HEK293 (cell line): ENCODE measurements around the gene IRF2.

ENCODE experiments used
- HOXD13 ChIP-seq: sonication (generic); formaldehyde crosslinking; IDR thresholded peaks from 2 replicates; pipeline ENCODE4 v1.8.0; 2022; ENCODE audit warnings: missing genetic modification reagents, borderline replicate concordance
- KLF1 ChIP-seq: fragments of 450-650 bp; formaldehyde crosslinking; IDR thresholded peaks from 2 replicates; pipeline ENCODE4 v1.5.1; 2016; ENCODE audit warnings: missing biosample characterization, missing genetic modification characterization
- REPIN1 ChIP-seq: fragments of 450-650 bp; formaldehyde crosslinking; IDR thresholded peaks from 2 replicates; pipeline ENCODE4 v1.5.1; 2017; ENCODE audit warnings: missing biosample characterization, missing genetic modification characterization, low read depth
- ZNF121 ChIP-seq: fragments of 450-650 bp; formaldehyde crosslinking; IDR thresholded peaks from 2 replicates; pipeline ENCODE4 v1.5.1; 2016; ENCODE audit warnings: missing biosample characterization, missing genetic modification characterization
- ZNF274 ChIP-seq, 2 experiments: fragments of 200-500 bp in 1 of 2; fragments of 450-650 bp in 1 of 2; sonication (Bioruptor generic) in 1 of 2; formaldehyde crosslinking in 1 of 2; IDR thresholded peaks; 2 replicates each; pipeline versions ENCODE4 v1.5.1 to v1.6.1; 2014 to 2016; ENCODE audit warnings: borderline replicate concordance in 1 of 2, inconsistent platforms in 1 of 2, low read length in 1 of 2, missing biosample characterization in 1 of 2, missing genetic modification characterization in 1 of 2
- ZNF558 ChIP-seq: fragments of 450-650 bp; formaldehyde crosslinking; IDR thresholded peaks from 2 replicates; pipeline ENCODE4 v1.5.1; 2016; ENCODE audit warnings: missing biosample characterization, missing genetic modification characterization
- ZNF777 ChIP-seq: fragments of 450-650 bp; formaldehyde crosslinking; IDR thresholded peaks from 2 replicates; pipeline ENCODE4 v1.5.1; 2017; ENCODE audit warnings: missing biosample characterization, missing genetic modification characterization, borderline replicate concordance
- TF ChIP-seq, protein P1 (sequence below): fragments of 450-650 bp; formaldehyde crosslinking; IDR thresholded peaks from 2 replicates; pipeline ENCODE4 v1.5.1; 2017; ENCODE audit warnings: missing biosample characterization, missing genetic modification characterization
- TF ChIP-seq, protein P2 (sequence below): fragments of 450-650 bp; formaldehyde crosslinking; IDR thresholded peaks from 2 replicates; pipeline ENCODE4 v1.5.1; 2016; ENCODE audit warnings: missing biosample characterization, missing genetic modification characterization
- TF ChIP-seq, protein P3 (sequence below): fragments of 450-650 bp; formaldehyde crosslinking; IDR thresholded peaks from 2 replicates; pipeline ENCODE4 v1.5.1; 2016; ENCODE audit warnings: missing biosample characterization, missing genetic modification characterization
- TF ChIP-seq, protein P4 (sequence below): fragments of 450-650 bp; formaldehyde crosslinking; IDR thresholded peaks from 2 replicates; pipeline ENCODE4 v1.5.1; 2016; ENCODE audit warnings: missing biosample characterization, missing genetic modification characterization

DNA sequence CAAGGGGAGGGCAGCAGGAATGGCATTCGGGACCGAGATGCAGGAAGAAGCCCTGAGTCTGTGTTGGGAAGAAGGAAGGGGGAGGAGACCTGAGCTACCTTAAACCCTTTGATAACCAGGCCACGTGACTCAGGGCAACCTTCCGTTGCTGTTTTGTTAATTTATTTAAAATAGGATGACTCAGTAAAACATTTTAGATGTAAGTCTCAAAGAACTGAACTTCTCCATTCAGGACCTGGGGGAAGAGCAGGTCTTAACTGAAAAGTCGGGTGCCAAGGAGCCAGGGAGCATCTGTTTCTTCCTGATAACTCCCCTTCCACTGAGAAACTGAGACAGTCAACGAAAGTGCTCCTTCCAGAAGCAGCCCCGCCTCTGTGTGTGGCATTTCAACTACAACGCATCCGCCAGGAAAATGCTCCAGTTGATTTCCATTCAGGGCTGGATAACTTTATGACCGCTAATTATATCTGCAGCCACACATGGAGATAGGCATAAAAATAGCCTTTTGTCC is 88.0 kb downstream of the IRF2 start:
- no peak for TF ChIP-seq ZNF777 (tag by site-specific recombination)
- TF ChIP-seq, protein P1, sequence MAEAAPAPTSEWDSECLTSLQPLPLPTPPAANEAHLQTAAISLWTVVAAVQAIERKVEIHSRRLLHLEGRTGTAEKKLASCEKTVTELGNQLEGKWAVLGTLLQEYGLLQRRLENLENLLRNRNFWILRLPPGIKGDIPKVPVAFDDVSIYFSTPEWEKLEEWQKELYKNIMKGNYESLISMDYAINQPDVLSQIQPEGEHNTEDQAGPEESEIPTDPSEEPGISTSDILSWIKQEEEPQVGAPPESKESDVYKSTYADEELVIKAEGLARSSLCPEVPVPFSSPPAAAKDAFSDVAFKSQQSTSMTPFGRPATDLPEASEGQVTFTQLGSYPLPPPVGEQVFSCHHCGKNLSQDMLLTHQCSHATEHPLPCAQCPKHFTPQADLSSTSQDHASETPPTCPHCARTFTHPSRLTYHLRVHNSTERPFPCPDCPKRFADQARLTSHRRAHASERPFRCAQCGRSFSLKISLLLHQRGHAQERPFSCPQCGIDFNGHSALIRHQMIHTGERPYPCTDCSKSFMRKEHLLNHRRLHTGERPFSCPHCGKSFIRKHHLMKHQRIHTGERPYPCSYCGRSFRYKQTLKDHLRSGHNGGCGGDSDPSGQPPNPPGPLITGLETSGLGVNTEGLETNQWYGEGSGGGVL (tag by site-specific recombination), result no peak
- TF ChIP-seq, protein P2, sequence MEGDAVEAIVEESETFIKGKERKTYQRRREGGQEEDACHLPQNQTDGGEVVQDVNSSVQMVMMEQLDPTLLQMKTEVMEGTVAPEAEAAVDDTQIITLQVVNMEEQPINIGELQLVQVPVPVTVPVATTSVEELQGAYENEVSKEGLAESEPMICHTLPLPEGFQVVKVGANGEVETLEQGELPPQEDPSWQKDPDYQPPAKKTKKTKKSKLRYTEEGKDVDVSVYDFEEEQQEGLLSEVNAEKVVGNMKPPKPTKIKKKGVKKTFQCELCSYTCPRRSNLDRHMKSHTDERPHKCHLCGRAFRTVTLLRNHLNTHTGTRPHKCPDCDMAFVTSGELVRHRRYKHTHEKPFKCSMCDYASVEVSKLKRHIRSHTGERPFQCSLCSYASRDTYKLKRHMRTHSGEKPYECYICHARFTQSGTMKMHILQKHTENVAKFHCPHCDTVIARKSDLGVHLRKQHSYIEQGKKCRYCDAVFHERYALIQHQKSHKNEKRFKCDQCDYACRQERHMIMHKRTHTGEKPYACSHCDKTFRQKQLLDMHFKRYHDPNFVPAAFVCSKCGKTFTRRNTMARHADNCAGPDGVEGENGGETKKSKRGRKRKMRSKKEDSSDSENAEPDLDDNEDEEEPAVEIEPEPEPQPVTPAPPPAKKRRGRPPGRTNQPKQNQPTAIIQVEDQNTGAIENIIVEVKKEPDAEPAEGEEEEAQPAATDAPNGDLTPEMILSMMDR (tag by site-specific recombination), result no peak
- no peak for TF ChIP-seq ZNF274 (IDR thresholded peaks at IDR 0.05; ENCODE audit: low read length)
- no peak for TF ChIP-seq ZNF274 (tag by site-specific recombination; IDR thresholded peaks at IDR 0.05; ENCODE audit: borderline replicate concordance)
- no peak for TF ChIP-seq HOXD13 (CRISPR knock-in tag)
- no peak for TF ChIP-seq REPIN1
- TF ChIP-seq, protein P3, sequence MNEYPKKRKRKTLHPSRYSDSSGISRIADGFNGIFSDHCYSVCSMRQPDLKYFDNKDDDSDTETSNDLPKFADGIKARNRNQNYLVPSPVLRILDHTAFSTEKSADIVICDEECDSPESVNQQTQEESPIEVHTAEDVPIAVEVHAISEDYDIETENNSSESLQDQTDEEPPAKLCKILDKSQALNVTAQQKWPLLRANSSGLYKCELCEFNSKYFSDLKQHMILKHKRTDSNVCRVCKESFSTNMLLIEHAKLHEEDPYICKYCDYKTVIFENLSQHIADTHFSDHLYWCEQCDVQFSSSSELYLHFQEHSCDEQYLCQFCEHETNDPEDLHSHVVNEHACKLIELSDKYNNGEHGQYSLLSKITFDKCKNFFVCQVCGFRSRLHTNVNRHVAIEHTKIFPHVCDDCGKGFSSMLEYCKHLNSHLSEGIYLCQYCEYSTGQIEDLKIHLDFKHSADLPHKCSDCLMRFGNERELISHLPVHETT (tag by site-specific recombination), result no peak
- no peak for TF ChIP-seq KLF1 (tag by site-specific recombination)
- TF ChIP-seq, protein P4, sequence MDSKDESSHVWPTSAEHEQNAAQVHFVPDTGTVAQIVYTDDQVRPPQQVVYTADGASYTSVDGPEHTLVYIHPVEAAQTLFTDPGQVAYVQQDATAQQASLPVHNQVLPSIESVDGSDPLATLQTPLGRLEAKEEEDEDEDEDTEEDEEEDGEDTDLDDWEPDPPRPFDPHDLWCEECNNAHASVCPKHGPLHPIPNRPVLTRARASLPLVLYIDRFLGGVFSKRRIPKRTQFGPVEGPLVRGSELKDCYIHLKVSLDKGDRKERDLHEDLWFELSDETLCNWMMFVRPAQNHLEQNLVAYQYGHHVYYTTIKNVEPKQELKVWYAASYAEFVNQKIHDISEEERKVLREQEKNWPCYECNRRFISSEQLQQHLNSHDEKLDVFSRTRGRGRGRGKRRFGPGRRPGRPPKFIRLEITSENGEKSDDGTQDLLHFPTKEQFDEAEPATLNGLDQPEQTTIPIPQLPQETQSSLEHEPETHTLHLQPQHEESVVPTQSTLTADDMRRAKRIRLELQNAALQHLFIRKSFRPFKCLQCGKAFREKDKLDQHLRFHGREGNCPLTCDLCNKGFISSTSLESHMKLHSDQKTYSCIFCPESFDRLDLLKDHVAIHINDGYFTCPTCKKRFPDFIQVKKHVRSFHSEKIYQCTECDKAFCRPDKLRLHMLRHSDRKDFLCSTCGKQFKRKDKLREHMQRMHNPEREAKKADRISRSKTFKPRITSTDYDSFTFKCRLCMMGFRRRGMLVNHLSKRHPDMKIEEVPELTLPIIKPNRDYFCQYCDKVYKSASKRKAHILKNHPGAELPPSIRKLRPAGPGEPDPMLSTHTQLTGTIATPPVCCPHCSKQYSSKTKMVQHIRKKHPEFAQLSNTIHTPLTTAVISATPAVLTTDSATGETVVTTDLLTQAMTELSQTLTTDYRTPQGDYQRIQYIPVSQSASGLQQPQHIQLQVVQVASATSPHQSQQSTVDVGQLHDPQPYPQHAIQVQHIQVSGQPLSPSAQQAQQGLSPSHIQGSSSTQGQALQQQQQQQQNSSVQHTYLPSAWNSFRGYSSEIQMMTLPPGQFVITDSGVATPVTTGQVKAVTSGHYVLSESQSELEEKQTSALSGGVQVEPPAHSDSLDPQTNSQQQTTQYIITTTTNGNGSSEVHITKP (tag by site-specific recombination), result no peak
- TF ChIP-seq ZNF121, result no peak
- TF ChIP-seq ZNF558 (tag by site-specific recombination), result no peak
